GM21360 (cell line): ENCODE results near the gene PPP1R26.
"Not testable (repeated sequence)": the region's sequence is repeated elsewhere in the genome, so short reads cannot be mapped to it uniquely, and the experiment has no call there.

Source experiments
- ATAC-seq: cut with Tn5 transposase; IDR thresholded peaks from one replicate; pipeline ENCODE4 v1.9.1; 2021; ENCODE audit warnings: mild to moderate bottlenecking, moderate library complexity; ENCODE audit not compliant: unreplicated experiment

The PPP1R26 gene

DNA sequence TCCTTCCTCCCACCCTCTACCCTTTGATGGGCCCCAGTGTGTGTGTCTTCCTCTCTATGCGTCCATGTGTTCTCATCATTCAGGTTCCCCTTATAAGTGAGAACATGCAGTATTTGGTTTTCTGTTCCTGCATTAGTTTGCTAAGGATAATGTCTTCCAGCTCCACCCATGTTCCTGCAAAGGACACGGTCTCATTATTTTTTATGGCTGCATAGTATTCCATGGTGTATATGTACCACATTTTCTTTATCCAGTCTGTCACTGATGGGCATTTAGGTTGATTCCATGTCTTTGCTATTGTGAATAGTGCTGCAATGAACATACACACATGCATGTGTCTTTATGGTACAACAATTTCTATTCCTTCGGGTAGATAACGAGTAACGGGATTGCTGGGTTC, 21.1 kb upstream of the PPP1R26 start:
- not testable (repeated sequence) for ATAC-seq

DNA sequence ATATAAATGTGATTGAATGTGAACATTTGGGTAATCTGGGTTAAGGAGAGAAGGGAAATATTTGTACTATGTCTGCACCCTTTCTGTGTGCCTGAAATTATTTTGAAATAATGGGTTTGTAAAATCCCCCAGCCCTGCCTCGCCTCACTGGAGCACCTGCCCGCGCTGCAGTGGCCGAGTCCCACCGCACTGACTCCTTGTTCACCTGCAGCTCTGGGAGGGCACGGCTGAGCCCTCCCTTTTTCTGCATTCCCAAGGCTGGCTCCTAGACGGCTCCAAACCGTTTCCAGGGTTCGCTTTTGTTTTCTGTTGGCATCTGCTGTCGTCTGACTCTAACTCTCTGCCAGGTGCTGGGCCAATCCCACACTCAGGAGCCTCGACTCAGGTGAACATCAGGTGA, 17.6 kb upstream of the PPP1R26 start:
- ATAC-seq, result no peak

DNA sequence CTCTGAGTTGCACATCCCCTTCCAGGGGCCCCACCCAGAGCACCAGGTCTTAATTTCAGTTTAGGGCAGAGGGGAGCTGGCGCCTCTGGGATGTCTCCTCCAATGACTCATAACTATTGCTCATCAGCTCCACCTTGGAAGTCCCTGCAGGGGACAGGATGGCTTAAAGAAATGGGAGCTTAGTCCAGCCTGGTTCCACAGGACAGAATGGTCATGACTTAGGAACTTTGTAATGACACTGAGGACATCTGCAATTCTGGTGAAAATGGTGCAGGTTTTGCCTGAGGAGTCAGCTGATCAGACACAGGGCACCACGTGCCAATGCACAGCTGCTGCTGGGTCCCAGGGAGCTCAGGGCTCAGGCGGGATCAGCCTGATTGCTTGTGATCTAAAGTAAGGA, 16.4 kb upstream of the PPP1R26 start:
- ATAC-seq, result no peak

DNA sequence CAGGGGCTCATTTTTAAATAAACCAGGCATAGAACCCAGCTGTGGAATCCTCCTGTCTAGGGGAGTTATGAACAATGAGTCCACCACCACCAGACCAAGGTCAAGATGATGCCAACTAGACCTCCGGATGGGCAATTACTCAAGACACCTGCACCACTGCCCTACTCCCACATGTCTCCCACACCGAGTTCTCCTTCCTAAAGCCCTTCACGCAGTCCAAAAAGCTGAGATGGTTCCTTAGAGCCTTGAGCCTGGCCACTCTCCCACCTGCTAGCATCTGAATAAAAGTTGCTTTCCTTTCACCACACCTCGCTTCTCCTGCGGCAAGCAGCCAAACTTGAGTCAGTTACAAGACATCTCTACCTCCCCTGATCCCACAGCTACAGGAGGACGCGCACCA, 15.4 kb upstream of the PPP1R26 start:
- no peak for ATAC-seq

DNA sequence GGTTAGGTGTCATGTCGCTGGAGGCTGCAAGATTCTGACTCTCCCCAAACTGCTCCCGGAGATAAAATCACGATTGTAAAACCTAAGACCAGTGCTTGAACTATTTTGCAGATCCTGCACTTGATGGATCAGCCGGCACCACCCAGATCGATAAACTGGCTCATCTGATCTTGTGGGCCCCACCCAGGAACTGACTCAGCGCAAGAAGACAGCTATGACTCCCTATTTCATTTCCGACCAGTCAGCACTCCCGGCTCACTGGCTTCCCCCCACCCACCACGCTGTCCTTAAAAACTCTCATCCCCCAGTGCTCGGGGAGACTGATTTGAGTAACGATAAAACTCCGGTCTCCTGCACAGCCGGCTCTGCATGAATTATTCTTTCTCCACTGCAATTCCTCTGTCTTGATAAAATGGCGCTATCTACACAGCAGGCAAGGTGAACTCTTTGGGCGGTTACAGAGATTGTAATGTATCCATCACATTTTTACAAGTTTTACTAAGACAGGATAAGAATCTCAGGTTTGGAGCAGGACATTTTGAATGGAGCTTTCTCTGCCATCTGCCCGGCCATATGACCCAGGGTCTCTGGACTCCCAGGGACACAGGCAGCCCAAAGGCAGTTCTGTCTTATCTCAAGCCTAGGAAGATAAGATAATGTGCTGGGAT, 10.6 kb upstream of the PPP1R26 start:
- ATAC-seq, result no peak

DNA sequence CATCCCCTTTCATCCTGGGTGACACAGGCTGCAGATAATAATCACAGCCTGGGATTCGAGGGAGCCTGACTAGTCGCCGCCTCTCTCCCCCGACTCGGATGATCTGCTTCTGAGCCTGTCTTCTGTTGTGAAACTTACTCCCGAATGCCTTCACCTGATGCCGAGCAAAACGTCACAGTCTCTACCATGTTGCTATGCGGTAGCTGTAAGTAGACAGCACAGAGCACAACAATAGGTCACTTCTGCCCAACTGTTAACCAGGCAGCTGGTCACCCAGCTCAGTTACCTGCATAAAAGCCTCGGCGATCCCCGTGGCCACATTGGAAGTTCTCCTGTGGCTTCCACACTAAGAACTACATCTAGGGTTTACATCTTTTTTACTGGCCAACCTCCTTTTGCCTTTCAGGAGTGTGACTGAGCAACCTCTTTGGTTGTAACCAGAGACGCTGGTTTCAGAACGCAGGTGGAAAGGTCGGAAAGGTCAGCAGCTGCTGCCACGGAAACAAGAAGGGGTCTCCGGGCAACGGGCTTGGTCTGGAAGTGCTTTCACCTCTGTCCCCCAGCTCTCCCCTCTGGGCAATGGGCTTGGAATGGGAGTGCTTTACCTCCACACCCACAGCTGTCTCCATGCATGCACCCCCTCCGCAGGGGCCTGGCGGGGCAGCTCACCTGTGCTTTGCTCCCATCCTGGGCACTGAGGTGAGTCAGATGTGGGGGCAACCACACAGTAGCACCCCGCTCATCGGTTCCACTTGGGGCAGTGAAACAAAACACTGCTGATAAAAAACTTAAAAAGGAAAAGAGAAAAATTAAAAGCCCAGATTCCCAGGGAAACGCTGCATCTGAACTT, 7.6 kb upstream of the PPP1R26 start:
- ATAC-seq, result no peak

DNA sequence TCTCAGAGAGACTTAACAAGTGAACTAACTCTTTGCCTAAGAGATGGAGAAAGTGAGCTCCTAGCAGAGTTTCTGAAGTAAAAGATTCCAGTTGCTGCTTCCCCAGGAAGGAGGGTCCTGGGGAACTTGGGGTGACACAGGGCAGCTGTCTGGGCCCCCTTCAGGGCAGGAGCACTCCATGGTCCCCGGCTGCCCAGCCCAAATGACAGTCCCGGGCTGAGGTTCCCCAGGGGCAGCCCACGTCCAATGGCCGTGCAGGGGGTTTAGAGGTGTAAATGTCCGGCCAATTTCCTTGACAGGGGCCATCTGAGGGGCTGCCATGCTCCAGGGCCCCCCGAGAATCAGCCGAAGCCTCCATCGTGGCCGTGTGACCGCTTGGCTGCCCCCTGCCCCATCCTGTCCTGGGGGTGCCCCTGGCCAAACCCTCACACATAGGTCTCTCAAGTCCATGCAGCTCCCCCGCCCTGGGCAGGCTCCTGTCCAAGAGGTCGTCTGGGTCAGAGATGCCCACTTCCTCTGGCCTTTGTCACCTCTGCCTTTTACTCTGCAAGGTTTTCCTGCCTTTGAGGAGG, 5.5 kb upstream of the PPP1R26 start:
- ATAC-seq, result no peak

DNA sequence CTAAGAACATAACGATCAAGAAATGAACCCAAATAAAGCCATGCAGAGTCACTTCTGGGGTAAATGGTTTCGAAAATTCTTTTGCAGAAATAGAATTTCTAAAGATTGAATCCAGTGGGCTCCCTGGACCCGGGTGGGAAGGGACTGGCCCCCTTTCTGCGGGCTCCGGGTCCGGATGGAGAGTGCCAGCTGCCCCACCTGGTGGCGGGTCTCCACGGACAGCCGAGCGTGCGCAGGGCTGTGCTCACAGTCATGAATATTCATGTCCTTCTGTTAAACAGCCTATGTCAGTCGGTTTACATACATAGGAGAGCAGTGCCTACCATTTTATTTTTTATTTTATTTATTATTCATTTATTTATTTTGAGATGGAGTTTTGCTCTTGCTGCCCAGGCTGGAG, 4.7 kb upstream of the PPP1R26 start:
- no peak for ATAC-seq

DNA sequence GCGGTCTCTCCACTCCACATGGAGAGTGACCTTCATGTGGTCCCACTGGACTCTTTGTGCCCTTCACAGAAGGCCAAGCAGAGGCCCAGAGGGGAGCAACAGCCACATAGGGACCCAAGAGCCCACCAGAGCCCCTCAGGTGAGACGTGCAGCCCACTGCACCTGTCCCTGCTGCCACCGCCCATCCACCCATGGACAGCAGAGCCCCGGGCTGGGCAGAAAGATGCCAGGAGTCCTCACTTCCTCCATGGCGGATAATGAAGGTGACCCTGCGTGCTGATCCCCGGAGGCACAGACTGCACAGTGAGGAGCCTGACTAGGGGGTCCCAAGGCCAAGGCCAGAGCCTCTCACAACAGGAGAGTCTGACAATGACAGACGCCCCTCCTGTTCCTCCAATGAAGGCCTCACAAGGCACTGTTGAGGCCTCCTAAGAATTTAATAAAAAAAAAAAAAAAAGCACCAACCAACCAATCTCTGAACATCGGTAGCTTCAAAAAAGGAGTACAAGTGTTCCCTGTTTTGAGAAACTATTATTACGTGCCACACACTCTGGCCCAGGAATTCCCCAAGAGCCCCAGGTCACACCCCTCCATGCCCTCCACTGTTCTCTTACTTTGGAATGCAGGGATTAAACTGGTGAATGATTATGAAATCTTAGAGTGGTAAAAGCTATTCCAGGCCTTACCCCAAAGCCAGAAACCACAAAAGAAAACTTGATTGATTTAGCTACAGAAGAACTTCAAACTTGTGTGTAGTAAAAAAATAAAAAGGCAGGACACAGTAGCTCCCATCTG, 2.8 kb upstream of the PPP1R26 start:
- ATAC-seq, result no peak

DNA sequence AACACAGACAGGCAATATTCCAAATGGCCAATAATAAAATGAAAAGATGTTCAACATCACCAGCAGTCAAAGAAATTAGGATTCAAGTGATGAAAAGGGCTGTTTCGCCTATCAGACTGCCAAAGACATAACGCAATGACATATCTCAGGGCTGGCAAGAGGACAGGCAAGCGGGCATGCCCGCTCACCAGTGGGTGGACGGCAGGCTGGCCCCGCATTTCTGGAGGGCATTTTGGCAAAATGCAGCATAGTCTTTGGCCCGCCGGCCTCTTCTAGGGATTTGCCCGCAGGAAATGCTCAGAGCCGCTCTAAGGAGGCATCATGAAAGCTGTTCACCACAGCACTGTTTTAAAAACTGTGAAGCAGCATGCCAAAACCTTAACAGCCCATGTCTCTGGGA, 1.4 kb upstream of the PPP1R26 start:
- ATAC-seq, result no peak

DNA sequence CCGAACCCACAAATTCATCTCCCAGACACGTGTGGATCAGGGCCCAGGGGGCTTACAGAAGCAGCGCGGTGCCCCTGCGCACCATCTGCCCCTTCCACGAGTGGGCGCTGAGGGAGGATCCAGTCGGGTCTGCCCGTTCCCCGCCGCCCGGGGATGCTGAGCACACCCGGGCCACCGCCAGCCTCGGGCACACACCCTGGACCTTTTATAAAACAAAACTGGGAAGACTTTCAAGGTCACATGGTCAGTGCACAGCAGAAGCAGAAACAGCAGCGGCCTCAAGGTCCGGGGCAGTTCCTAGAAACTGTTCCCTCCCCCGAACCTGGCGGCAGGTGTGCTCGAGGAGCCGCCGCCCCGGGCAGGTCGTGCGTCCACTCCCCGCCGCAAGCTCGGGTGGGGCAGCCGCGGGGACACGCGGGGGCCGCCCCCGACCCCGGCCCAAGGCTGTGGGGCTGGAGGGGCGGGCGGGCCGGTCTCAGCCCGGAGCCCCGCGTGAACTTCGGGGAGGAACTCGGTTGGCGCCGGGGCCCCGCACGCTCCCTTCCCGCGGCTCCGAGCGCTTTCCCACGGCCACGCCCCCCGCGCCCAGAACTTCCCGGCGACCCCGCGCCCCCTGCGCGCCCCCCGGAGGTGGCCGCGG, 633 bp upstream of the PPP1R26 start:
- ATAC-seq, result no peak

DNA sequence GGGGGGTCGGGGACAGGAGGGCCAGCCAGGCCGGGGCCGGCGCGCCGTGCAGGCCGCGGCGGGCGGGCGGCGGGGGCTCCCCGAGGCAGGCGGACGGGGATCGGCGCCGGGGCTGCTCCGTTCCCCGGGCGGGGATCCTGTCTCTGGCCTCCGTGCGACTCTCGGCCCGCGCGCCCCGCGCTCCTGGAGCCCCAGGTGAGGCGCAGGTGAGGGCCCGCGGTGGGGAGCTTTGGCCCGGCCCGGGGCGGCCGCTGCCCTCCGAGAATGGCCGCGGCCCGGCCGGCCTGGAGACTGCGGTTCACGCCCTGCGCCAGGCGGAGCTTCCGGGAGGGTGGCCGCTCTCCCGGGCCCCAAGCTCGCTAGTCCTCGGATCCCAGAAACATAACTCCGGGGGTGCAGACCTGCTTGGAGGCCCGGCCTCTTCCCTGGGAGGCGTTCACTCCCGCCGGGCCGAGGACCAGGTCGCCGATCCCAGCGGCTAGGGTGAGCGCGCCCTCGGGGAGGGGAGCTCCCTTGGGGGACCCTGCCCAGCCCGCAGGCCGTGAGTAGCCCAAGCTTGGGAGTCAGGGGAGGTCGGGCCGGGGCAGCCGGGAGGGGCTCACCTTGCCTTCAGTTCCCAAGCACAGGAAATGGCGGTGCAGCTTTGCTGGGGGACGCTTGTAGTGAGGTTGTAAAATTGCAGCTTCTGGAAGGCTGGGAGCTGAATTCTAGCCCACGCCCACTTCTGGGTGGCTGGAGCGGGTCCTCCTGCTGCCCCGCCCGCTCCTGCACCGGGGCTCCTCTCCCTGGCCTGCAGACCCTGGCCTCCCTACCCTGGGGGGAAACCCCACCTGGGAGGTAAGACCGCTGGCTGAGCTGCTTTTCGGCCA, 723 bp downstream of the PPP1R26 start:
- ATAC-seq, result no peak

DNA sequence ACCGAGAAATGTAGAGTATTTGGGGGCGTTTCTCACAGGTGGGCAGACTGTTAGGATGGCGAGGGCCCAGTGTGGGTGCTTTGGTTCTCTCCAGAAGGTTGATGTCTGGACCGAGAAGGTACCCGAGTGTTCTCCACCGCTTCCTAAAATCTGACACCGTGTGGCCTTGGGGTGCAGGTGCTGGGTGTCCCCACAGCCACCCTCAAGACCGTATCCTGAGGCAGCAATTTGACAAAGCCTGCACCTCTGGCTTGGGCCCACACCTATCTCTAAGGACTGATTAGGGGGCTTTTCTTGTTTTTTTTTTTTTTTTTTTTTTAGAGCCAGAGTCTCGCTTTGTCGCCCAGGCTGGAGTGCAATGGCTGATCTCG, 1.3 kb downstream of the PPP1R26 start:
- ATAC-seq, result no peak

DNA sequence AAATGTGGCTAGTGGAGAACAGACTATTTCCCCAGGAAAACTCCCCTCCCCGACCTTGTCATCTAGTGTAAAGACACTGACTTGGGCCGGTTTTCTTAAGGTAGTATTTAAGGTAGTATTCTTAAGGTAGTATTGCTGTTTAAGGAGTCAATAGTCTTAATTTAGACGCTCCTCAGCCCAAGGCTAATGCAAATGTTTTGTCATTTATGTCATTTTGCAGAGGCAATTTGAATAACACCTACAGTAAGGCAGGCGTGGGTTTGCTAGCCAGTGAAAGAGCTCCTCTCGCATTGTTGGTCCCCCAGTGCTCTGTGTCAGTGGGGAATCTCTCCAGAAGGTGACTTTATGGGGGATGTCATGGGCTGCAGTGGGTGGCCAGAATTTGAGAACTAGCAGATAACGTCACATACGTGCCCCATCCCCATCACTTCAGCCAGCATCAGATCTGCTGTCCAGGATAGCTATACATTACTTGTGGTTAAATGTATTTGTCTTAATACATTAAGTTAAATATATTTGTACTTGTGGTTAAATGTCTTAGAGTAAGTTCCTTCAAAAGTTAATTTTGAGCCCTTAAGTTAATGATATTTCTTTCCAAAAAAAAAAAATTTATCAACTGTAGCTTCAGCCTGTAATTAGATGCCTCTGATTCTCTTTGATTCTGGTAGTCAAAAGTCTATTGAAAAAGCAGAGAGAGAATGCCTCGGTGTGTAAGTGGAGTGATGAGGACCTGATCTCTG, 2.6 kb downstream of the PPP1R26 start:
- no peak for ATAC-seq

DNA sequence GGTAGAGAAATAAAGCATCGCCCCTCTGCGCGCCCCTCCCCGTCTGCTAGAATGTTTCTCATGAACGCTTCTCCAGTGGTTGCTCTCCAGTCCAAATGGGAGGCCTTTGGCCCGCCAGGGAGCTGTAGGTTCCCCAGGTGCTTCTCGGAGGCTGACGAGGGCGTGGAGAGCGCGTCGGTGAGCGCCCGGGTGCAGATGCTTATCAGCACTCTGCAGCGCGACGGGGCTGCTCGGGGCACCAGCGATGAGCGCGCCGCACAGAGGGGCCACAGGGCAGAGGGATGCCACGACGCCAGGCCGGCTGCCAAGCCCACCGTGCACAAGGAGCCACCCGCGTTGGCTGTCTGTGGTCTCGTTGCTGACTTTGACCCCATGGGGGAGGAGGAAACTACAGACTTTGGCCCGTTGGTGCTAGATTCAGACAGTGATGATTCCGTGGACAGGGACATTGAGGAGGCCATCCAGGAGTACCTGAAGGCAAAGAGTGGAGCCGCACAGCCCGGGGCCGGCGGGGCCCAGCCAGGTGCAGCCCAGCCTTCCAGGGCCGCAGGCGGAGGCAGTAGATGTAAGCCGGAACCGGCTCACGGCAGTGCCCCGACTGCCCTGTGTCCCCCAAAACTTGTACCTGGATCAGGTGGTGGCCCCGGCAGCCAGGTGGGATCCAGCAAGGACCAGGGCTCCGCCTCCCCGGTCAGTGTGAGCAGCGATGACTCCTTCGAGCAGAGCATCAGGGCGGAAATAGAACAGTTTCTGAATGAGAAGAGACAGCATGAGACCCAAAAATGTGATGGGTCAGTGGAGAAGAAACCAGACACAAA, 5.1 kb downstream of the PPP1R26 start:
- ATAC-seq, result no peak

DNA sequence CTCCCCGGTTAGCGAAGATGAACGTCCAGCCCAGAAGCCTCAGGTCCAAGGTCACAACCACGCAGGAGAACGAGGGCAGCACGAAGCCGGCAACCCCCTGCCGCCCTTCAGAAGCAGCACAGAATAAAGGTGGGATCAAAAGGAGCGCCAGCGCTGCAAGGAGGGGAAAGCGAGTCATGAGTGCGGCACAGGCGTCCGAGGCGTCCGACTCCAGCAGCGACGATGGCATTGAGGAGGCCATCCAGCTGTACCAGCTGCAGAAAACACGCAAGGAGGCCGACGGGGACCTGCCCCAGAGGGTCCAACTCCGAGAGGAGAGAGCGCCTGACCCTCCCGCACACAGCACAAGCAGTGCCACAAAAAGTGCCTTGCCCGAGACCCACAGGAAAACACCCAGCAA, 5.8 kb downstream of the PPP1R26 start:
- no peak for ATAC-seq

DNA sequence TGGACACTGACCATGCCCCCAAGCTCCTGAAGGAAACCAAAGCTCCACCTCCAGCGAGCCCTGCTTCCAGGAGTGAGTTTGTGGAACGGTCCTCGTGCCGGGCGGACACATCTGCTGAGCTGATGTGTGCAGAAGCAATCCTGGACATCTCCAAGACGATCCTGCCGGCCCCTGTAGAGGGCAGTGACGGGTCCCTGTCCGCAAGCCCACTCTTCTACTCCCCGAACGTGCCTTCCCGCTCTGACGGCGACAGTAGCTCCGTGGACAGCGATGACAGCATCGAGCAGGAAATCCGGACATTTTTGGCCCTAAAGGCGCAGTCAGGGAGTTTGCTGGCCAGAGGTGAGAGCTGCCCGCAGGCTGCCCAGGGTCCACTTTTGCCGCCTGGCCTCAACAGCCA, 6.2 kb downstream of the PPP1R26 start:
- ATAC-seq, result no peak

DNA sequence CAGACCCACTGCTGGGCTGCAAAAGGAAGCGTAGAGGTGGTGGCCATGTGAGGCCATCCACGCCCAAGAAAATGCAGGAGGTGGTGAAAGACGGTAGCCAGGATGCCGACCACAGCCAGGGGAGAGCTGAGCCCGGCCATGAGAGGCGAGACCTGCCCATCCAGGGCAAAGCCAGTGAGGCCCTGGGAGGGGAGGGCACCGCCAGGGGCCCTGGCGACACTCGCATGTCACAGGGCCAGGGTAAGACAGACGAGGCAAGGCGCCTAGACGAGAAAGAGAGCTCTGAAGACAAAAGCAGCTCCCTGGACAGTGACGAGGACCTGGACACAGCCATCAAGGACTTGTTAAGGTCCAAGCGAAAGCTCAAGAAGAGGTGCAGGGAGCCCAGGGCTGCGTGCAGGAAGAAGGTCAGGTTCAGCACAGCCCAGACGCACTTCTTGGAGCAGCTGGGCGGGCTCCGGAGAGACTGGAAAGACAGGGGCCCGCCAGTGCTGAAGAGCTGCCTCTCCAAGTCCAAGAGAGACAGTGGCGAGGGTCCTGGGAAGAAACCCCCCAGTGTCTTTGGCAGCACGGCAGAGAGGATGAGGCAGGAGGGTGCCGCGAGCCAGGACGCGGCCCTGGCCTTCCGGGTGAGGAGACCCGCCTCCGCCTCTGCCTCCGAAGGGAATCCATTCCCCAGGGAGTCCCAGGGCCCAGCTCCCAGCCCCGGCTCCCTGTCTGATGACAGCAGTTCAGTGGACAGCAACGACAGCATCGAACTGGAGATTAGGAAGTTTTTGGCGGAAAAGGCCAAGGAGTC, 6.9 kb downstream of the PPP1R26 start:
- no peak for ATAC-seq
